ENCODE data around the gene KRTAP5-1.

DNA sequence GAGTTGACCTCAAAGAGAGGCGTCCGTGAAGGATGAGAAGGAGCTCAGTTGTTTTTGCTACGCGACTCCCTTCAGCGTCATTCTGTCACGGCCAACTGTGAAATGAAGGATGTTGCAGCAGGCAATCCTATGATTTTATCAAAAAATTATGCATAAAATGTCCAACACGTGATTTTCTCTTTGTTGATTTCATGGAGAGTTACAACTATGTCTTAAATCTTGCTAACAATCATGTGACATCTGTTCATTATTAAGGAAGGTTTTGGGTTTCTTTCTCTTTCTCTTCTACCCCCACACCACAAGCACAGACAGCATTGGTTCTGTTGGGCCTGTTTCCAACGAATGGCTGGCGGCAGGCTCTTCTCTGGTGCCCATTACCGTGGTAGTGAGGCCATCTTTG, 33.1 kb upstream of the KRTAP5-1 start:
- TF ChIP-seq, protein P1, sequence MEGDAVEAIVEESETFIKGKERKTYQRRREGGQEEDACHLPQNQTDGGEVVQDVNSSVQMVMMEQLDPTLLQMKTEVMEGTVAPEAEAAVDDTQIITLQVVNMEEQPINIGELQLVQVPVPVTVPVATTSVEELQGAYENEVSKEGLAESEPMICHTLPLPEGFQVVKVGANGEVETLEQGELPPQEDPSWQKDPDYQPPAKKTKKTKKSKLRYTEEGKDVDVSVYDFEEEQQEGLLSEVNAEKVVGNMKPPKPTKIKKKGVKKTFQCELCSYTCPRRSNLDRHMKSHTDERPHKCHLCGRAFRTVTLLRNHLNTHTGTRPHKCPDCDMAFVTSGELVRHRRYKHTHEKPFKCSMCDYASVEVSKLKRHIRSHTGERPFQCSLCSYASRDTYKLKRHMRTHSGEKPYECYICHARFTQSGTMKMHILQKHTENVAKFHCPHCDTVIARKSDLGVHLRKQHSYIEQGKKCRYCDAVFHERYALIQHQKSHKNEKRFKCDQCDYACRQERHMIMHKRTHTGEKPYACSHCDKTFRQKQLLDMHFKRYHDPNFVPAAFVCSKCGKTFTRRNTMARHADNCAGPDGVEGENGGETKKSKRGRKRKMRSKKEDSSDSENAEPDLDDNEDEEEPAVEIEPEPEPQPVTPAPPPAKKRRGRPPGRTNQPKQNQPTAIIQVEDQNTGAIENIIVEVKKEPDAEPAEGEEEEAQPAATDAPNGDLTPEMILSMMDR (IDR thresholded peaks at IDR 0.05; ENCODE audit: insufficient read depth, low read length, poor library complexity, severe bottlenecking) = no peak
- TF ChIP-seq EZH2phosphoT487 (conservative IDR thresholded peaks at IDR 0.05; ENCODE audit: low read length) = no peak
